ENCODE data around the gene MRPS18A. TPM values are rescaled to one million over a fixed set of nuclear protein-coding genes. Genes with fewer than 3 reads are reported as not detected.
"Not testable (repeated sequence)": the region's sequence is repeated elsewhere in the genome, so short reads cannot be mapped to it uniquely, and the experiment has no call there.

MRPS18A gene
- total RNA-seq, 2 experiments from 2014 or later: 38.3 to 40.3 TPM

- Mint-ChIP-seq H3K27me3 (peaks cover 2% of the 10 kb centered on the region), H3K4me1 (peaks cover 14% of the 10 kb centered on the region), H3K36me3 (peaks cover 17% of the 10 kb centered on the region), H3K27ac (peak overlapping the region; percentile 74), H3K9me3 (no peaks in the 10 kb centered on the region), H3K4me3 (peak overlapping the region; percentile 86)
- ATAC-seq (ENCODE audit: low read depth): peak; percentile 28
- POLR2A ChIA-PET: interaction anchor here (0.5 to 1.7 kb wide), 6 partner anchors 9 to 651 kb away, joined by 3 to 14 read pairs (median 6); partner anchors contain the start of genes GTPBP2 and MAD2L1BP
- DNase-seq: no peak
Observed at GRCh38 chr6:43645613-43645964, 42.0 kb downstream of the MRPS18A start.

GRCh38 chr6:43644940-43645612 is 42.5 kb downstream of the MRPS18A start, which contains the start of gene RSPH9:
RSPH9 (plus strand) TSS chr6:43645036; CDS start chr6:43645099, 63 bp downstream.
- Mint-ChIP-seq H3K9me3 (no peaks in the 10 kb centered on the region), H3K27ac (peak within 1 kb of the TSS; percentile 74), H3K27me3 (peaks cover 2% of the 10 kb centered on the region), H3K36me3 (peaks cover 22% of the 10 kb centered on the region), H3K4me1 (peaks cover 17% of the 10 kb centered on the region), H3K4me3 (peak within 1 kb of the TSS; percentile 86)
- peak; percentile 72 for DNase-seq
- POLR2A ChIA-PET: interaction anchor here (0.5 to 1.7 kb wide), 5 partner anchors 9 to 651 kb away, joined by 3 to 14 read pairs (median 5); partner anchors contain the start of genes GTPBP2 and MAD2L1BP
- peak; percentile 84 for ATAC-seq (ENCODE audit: low read depth)

GRCh38 chr6:43639984-43640800 is 47.4 kb downstream of the MRPS18A start:
- H3K4me3 Mint-ChIP-seq: no peak overlapping the region
- no peak for DNase-seq
- H3K27me3 Mint-ChIP-seq: no peaks in the 10 kb centered on the region
- POLR2A ChIA-PET: interaction anchor here (0.7 to 2.6 kb wide), 2 partner anchors 10 to 53 kb away, joined by 5 to 13 read pairs; partner anchors contain the start of gene GTPBP2
- peaks cover 29% of the 10 kb centered on the region for H3K36me3 Mint-ChIP-seq
- H3K27ac Mint-ChIP-seq: no peak overlapping the region
- H3K9me3 Mint-ChIP-seq: no peaks in the 10 kb centered on the region
- peaks cover 40% of the 10 kb centered on the region for H3K4me1 Mint-ChIP-seq
- no peak for ATAC-seq (ENCODE audit: low read depth)

GRCh38 chr6:43636308-43636659 is 51.3 kb downstream of the MRPS18A start:
- peak overlapping the region; percentile 96 for H3K27ac Mint-ChIP-seq
- peak overlapping the region; percentile 98 for H3K4me3 Mint-ChIP-seq
- POLR2A ChIA-PET: interaction anchor here (0.8 to 2.4 kb wide), 10 partner anchors 9 to 134 kb away, joined by 3 to 14 read pairs (median 5); partner anchors contain the start of genes MRPS18A, POLH, RSPH9 and VEGFA
- H3K27me3 Mint-ChIP-seq: no peaks in the 10 kb centered on the region
- H3K36me3 Mint-ChIP-seq: peaks cover 30% of the 10 kb centered on the region
- no peaks in the 10 kb centered on the region for H3K9me3 Mint-ChIP-seq
- DNase-seq: peak; percentile 39
- H3K4me1 Mint-ChIP-seq: peaks cover 40% of the 10 kb centered on the region
- ATAC-seq (ENCODE audit: low read depth): peak; percentile 15

DNA sequence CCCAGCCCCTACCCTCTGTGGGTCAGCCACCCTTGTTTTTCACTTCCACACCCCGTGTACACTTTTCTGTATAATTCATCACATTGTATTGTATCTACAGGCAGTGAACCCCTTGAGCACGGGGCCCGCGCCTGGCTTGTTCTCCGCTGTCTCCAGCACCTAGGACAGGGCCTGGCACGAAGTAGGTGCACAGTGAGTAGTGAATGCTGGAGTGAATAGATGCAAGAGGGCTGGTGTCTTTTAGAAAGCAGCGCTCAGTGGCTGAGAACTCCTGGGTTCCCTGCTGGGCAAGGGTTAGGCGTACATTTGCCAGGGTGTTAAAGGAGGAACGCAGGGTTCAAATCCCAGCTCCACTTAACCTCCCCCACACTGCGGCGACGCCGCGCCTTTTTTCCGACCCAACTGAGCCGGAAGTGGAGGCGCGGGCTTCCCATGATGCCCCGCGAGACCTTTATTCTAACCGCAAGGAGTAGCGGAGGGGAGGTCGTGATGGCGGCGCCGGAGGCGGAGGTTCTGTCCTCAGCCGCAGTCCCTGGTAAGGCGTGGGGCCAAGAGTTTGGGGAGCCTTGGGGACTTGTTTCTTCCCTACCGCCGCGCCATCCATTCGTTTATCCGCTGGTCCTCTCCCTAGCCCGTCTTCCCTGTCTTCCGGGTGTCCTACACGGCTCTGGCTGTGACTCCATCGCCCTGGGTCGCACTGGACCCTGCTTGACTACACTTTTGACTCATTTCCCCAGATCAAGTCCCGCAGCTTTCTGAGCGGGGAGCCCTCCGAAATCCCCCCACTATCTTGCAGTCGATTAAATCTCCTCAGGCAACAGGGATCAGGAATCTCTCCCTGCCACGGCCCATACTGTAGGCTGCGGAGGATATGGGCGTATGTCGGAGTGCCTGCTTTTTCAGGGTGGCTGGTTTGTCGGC is 51.9 kb downstream of the MRPS18A start, which contains the start of gene MAD2L1BP:
TSS of gene MAD2L1BP (plus strand) at position 454 of the 921 bp plus-strand sequence. CDS start at position 490, 36 bp downstream.
- Mint-ChIP-seq H3K4me3 (peak within 1 kb of the TSS; percentile 98), H3K27me3 (no peaks in the 10 kb centered on the region), H3K27ac (peak within 1 kb of the TSS; percentile 96), H3K4me1 (peaks cover 43% of the 10 kb centered on the region), H3K36me3 (peaks cover 28% of the 10 kb centered on the region), H3K9me3 (no peaks in the 10 kb centered on the region)
- DNase-seq (peak; percentile 93), ATAC-seq (ENCODE audit: low read depth) (peak; percentile 82)
- POLR2A ChIA-PET: interaction anchor here (0.6 to 2.4 kb wide), 13 partner anchors 8 to 135 kb away, joined by 3 to 14 read pairs (median 5); partner anchors contain the start of genes MRPS18A, POLH, RSPH9 and VEGFA

DNA sequence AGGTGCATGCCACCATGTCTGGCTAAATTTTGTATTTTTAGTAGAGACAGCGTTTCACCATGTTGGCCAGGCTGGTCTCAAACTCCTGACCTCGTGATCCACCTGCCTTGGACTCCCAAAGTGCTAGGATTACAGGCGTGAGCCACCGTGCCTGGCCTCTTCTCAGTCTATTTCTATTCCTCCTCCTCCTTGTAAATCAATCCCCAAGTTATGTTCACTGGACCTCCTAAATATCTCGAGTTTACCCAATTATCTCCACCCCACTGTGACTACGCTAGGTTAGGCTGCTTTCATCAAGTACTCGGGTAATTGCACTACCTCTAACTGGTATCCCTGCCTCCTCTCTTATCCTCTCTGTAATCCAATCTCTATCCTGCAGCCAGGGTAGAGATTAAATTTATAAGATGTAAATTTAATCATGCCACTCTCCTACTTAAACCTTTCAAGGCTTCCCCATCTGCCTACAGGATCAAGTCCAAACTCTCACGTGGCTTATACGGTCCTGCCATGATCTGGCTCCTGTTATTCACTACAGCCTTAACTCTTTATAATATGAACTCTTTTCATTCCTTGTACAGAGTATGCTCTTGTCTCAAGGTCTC is 52.8 kb downstream of the MRPS18A start:
- Mint-ChIP-seq H3K36me3 (peaks cover 22% of the 10 kb centered on the region), H3K4me3 (peak overlapping the region; percentile 98), H3K9me3 (no peaks in the 10 kb centered on the region), H3K27ac (peak overlapping the region; percentile 96), H3K4me1 (peaks cover 41% of the 10 kb centered on the region), H3K27me3 (no peaks in the 10 kb centered on the region)
- ATAC-seq (ENCODE audit: low read depth): no peak
- POLR2A ChIA-PET: interaction anchor here (0.6 to 2.4 kb wide), 8 partner anchors 10 to 366 kb away, joined by 3 to 14 read pairs (median 5); partner anchors contain the start of genes POLH, RSPH9, VEGFA and XPO5
- no peak for DNase-seq

- POLR2A ChIA-PET: interaction anchor here (0.7 kb wide), 1 partner anchor 164 kb away, joined by 4 read pairs; no protein-coding TSS in a partner anchor
- Mint-ChIP-seq H3K4me1 (peaks cover 35% of the 10 kb centered on the region), H3K36me3 (peaks cover 16% of the 10 kb centered on the region)
- not testable (repeated sequence) for H3K4me3 Mint-ChIP-seq; H3K27me3 Mint-ChIP-seq; H3K27ac Mint-ChIP-seq; DNase-seq; H3K9me3 Mint-ChIP-seq; ATAC-seq (ENCODE audit: low read depth)
Observed at GRCh38 chr6:43633002-43633401, 54.6 kb downstream of the MRPS18A start.

- H3K27ac Mint-ChIP-seq: peak overlapping the region; percentile 95
- no peak for ATAC-seq (ENCODE audit: low read depth)
- no peaks in the 10 kb centered on the region for H3K9me3 Mint-ChIP-seq
- H3K36me3 Mint-ChIP-seq: peaks cover 27% of the 10 kb centered on the region
- peaks cover 39% of the 10 kb centered on the region for H3K4me1 Mint-ChIP-seq
- no peak for DNase-seq
- H3K4me3 Mint-ChIP-seq: peak overlapping the region; percentile 62
- POLR2A ChIA-PET: interaction anchor here (2.2 to 2.3 kb wide), 2 partner anchors 36 to 56 kb away, joined by 9 to 24 read pairs; partner anchors contain the start of genes POLH and XPO5
- no peaks in the 10 kb centered on the region for H3K27me3 Mint-ChIP-seq
Observed at GRCh38 chr6:43630980-43631619, 56.5 kb downstream of the MRPS18A start.

- H3K36me3 Mint-ChIP-seq: peaks cover 24% of the 10 kb centered on the region
- H3K4me1 Mint-ChIP-seq: peaks cover 34% of the 10 kb centered on the region
Observed at GRCh38 chr6:43629505-43630300, 57.9 kb downstream of the MRPS18A start.

DNA sequence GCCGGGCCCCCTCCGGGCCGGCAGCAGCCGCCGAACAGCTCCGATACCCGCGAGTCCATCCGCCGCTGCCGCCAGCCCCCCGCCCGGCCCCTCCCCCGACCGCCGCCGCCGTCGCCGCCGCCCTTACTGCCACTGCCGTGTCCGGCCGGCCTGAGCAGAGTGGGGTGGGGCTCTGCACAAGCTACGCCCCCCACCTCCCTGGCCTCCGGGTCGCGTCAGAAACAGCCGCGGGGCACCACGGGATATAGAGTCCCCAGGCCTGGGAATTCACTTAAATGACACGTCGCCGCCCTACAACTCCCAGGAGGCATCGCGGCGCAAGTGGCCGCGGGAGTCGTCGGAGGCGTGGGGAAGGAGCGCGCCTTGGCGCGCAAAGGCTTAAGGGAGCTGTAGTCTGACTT is 58.5 kb downstream of the MRPS18A start, which contains the start of gene GTPBP2:
TSS of gene GTPBP2 (minus strand) at position 161 of the 401 bp plus-strand sequence. CDS start at position 59, 102 bp downstream.
- Mint-ChIP-seq H3K27me3 (no peaks in the 10 kb centered on the region), H3K4me1 (peaks cover 34% of the 10 kb centered on the region), H3K4me3 (peak within 1 kb of the TSS; percentile 100), H3K9me3 (no peaks in the 10 kb centered on the region), H3K36me3 (peaks cover 26% of the 10 kb centered on the region), H3K27ac (peak within 1 kb of the TSS; percentile 95)
- DNase-seq: peak; percentile 93
- POLR2A ChIA-PET: interaction anchor here (0.6 to 2.3 kb wide), 33 partner anchors 9 to 847 kb away, joined by 3 to 32 read pairs (median 4); partner anchors contain the start of genes BICRAL, CNPY3, HSP90AB1 and POLH
- ATAC-seq (ENCODE audit: low read depth): peak; percentile 83

More at GRCh38 chr6:43629505-43630300, 57.9 kb downstream of the MRPS18A start:
- peak; percentile 73 for ATAC-seq (ENCODE audit: low read depth)
- Mint-ChIP-seq H3K9me3 (no peaks in the 10 kb centered on the region), H3K27me3 (no peaks in the 10 kb centered on the region), H3K27ac (peak overlapping the region; percentile 95), H3K4me3 (peak overlapping the region; percentile 100)
- POLR2A ChIA-PET: interaction anchor here (0.6 to 2.3 kb wide), 38 partner anchors 9 to 1580 kb away, joined by 3 to 32 read pairs (median 4); partner anchors contain the start of genes BICRAL, CNPY3, HSP90AB1 and KLC4
- peak; percentile 89 for DNase-seq

All from activated naive CD8-positive, alpha-beta T cell treated with anti-CD3 and anti-CD28 coated beads, Interleukin-2, amount 10 ng/mL, durations not matched to agents 7 days and 5 days (primary cell).